ENCODE measurements around the gene SLC23A2. TPM values are rescaled to one million over a fixed set of nuclear protein-coding genes. Genes with fewer than 3 reads are reported as not detected.
A peak's percentile ranks its signal among the peaks of the same experiment; 100 is the strongest.

Gene SLC23A2
- total RNA-seq, 4 donors from 2014 or later: 10.5 to 29.0 (median 20.4) TPM

DNA sequence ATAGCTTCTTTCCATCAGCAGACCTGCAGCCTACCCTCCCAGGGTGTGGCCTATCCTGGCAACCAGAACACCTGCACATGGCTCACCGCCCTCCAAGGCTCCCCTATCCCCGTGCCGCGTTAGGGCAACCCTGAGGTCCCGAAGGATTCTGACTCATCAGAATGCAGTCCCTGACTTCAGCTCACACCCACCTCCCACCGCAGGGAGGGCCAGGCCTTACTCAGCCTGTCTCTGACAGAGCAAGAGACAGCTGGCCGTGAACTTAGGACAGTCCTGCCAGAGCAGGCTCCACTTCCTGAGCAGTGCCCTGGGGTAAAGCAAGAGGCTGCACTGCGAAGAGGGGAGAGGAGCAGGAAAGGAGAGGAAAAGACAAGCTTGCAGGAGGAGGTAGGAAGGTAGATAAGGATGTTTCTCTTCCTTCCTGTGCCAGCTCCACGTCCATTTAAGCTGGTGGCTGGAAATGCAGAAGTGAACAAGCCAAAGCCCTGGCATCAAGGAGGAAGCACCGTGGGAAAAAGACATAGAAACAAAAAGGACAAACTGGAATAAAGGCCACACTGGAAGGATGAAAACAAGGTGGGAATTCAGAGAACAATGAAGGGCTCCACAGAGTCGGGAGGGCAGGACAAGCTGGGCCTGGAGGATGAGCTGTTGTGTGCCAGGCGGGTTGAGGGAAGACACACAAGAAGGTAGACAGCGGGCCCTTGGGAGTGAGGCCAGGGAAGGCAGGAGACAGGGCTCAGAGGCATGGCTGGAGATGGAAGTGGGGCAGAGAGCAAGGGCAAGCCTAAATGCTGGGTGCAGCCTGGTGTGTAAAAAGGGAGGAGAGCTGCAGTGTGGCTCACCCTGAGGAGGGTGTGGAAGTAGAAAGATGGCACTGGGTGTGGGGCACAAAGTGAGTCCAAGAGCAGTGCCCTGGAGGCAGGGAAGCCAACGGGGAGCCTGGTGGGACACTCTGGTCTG is 102.7 kb downstream of the SLC23A2 start:
- peaks cover 8% of the 10 kb centered on the region for H3K36me3 ChIP-seq
- no peaks in the 10 kb centered on the region for H3K27me3 ChIP-seq
- 28% methylated on average over 14 of the region's 14 CpGs for WGBS
- H3K27ac ChIP-seq: peak overlapping the region; percentile 19
- DNase-seq (ENCODE audit: low spot score in 2 of 2): no peak
- no peaks in the 10 kb centered on the region for H3K9me3 ChIP-seq
- TF ChIP-seq EP300 (IDR thresholded peaks at IDR 0.05): no peak
- no peak for TF ChIP-seq POLR2A (IDR thresholded peaks at IDR 0.05)
- TF ChIP-seq, protein P1, sequence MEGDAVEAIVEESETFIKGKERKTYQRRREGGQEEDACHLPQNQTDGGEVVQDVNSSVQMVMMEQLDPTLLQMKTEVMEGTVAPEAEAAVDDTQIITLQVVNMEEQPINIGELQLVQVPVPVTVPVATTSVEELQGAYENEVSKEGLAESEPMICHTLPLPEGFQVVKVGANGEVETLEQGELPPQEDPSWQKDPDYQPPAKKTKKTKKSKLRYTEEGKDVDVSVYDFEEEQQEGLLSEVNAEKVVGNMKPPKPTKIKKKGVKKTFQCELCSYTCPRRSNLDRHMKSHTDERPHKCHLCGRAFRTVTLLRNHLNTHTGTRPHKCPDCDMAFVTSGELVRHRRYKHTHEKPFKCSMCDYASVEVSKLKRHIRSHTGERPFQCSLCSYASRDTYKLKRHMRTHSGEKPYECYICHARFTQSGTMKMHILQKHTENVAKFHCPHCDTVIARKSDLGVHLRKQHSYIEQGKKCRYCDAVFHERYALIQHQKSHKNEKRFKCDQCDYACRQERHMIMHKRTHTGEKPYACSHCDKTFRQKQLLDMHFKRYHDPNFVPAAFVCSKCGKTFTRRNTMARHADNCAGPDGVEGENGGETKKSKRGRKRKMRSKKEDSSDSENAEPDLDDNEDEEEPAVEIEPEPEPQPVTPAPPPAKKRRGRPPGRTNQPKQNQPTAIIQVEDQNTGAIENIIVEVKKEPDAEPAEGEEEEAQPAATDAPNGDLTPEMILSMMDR (IDR thresholded peaks at IDR 0.05): no peak
- no peak for TF ChIP-seq POLR2AphosphoS5 (IDR thresholded peaks at IDR 0.05)
- no peak overlapping the region for H3K4me3 ChIP-seq
- H3K4me1 ChIP-seq: peaks cover 21% of the 10 kb centered on the region

DNA sequence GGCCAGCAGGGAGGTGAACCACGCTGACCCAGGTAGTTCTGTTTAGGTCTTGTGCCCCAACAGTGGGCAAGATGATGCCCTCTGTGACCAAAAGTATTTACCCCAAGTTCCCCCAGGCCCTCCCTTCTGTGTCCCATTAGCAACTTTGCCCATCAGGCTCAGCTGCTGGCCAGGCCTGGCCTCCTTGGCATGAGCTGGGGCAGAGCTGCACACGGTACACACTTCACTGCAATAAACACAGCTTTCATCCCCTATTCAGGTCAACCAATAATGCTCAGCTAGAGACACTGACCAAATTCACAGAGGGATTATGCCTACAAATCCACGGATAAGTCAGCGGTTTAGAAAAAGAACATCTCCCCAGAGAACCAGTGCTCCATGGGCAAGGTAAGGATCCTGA is 103.7 kb downstream of the SLC23A2 start:
- no peaks in the 10 kb centered on the region for H3K9me3 ChIP-seq
- H3K27ac ChIP-seq: no peak overlapping the region
- H3K27me3 ChIP-seq: no peaks in the 10 kb centered on the region
- TF ChIP-seq, protein P1 (IDR thresholded peaks at IDR 0.05): no peak
- no peak for TF ChIP-seq POLR2A (IDR thresholded peaks at IDR 0.05)
- no peak for TF ChIP-seq POLR2AphosphoS5 (IDR thresholded peaks at IDR 0.05)
- TF ChIP-seq EP300 (IDR thresholded peaks at IDR 0.05): no peak
- no peak for DNase-seq (ENCODE audit: low spot score in 2 of 2)
- 85% methylated on average over 4 of the region's 4 CpGs for WGBS
- H3K4me1 ChIP-seq: peaks cover 21% of the 10 kb centered on the region
- H3K36me3 ChIP-seq: peaks cover 8% of the 10 kb centered on the region
- no peak overlapping the region for H3K4me3 ChIP-seq

DNA sequence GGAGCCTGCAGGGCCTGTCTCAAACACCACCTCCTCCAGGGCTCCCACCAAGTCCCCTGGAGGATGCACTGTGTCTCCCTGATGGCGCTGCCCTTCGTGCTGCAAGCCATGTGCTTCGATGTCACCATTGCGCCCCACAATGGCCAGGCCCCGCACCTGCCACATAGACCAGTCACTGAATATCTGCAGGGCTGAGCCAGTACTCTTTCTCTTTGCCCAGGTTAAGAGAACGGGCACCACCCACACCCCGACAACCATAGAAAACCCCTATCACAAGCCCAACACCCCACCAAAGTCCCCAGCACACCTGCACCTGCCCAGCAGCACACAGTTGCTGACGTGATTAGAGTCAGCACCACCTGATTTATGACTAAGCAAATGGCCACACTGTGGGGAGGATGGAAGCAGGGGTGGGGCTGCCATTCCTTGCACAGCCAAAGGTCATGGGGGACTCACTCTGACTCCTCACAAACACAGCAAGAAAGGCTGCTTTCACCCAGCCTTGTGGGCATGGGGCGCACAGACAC is 104.3 kb downstream of the SLC23A2 start:
- H3K9me3 ChIP-seq: no peaks in the 10 kb centered on the region
- H3K27ac ChIP-seq: no peak overlapping the region
- no peaks in the 10 kb centered on the region for H3K27me3 ChIP-seq
- H3K4me1 ChIP-seq: peaks cover 21% of the 10 kb centered on the region
- 89% methylated on average over 7 of the region's 9 CpGs for WGBS
- TF ChIP-seq POLR2AphosphoS5 (IDR thresholded peaks at IDR 0.05) (no peak), POLR2A (IDR thresholded peaks at IDR 0.05) (no peak), EP300 (IDR thresholded peaks at IDR 0.05) (no peak)
- TF ChIP-seq, protein P1 (IDR thresholded peaks at IDR 0.05): no peak
- H3K36me3 ChIP-seq: peaks cover 8% of the 10 kb centered on the region
- no peak for DNase-seq (ENCODE audit: low spot score in 2 of 2)
- H3K4me3 ChIP-seq: no peak overlapping the region

DNA sequence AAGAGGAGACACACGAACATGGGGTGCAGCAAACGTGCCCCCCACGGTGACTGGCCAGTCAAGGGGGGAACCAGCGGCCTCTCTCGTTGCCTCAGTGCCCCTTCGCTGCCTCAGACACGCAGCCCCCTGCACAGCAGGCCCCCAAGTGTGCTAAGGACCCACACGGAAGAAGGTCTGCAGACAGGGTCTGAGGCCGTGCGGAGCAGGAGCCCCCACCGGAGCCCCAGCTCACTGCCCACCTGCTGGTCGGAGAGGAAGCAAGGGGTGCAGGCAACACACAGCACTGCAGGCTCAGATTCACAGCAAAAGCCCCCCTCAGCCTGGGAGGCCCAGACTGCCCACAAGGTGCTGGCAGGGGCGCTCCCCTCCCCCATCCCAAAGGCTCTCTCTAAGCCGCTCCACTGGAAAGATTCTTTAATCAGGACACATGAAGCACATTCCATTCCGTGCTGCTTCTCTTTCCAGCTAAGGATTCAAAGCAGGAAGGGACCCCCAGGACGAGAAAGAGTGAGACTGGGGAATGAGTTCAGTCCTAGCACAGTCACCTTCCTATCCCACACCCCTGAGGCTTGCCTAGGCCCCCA is 105.1 kb downstream of the SLC23A2 start:
- H3K27ac ChIP-seq: no peak overlapping the region
- DNase-seq (ENCODE audit: low spot score in 2 of 2): no peak
- no peaks in the 10 kb centered on the region for H3K9me3 ChIP-seq
- H3K4me1 ChIP-seq: peaks cover 21% of the 10 kb centered on the region
- H3K4me3 ChIP-seq: no peak overlapping the region
- WGBS: 91% methylated on average over 16 of the region's 16 CpGs
- peaks cover 1% of the 10 kb centered on the region for H3K36me3 ChIP-seq
- H3K27me3 ChIP-seq: no peaks in the 10 kb centered on the region
- no peak for TF ChIP-seq POLR2AphosphoS5 (IDR thresholded peaks at IDR 0.05)
- no peak for TF ChIP-seq EP300 (IDR thresholded peaks at IDR 0.05)
- no peak for TF ChIP-seq POLR2A (IDR thresholded peaks at IDR 0.05)
- TF ChIP-seq, protein P1 (IDR thresholded peaks at IDR 0.05): no peak

DNA sequence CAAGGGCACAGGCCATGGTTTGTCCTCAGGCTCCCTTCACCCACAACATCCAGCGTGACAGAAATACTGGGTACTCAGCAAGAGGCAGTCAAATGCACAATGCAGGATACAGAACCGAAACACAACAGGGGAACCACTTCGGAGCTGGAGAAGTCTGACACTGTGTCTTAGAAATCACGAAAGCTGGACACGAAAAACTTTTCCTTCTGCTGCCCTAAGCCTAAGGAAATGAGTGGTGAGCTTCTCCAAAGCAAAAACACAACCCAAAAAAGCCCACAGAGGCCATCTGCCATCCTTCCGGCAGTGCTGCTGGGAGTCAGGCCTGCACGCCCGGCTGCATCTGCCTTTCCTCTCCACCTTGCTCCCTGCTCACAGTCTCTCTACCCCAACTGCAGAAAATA is 106.3 kb downstream of the SLC23A2 start:
- Histone ChIP-seq H3K36me3 (no peaks in the 10 kb centered on the region), H3K27me3 (no peaks in the 10 kb centered on the region), H3K27ac (no peak overlapping the region), H3K9me3 (no peaks in the 10 kb centered on the region), H3K4me3 (no peak overlapping the region), H3K4me1 (peaks cover 21% of the 10 kb centered on the region)
- 79% methylated on average over 8 of the region's 8 CpGs for WGBS
- DNase-seq (ENCODE audit: low spot score in 2 of 2): no peak
- no peak for TF ChIP-seq POLR2A (IDR thresholded peaks at IDR 0.05)
- TF ChIP-seq EP300 (IDR thresholded peaks at IDR 0.05): no peak
- TF ChIP-seq, protein P1 (IDR thresholded peaks at IDR 0.05): no peak
- no peak for TF ChIP-seq POLR2AphosphoS5 (IDR thresholded peaks at IDR 0.05)

Measured in suprapubic skin (tissue), 4 donors.